HG03097 (cell line): Measurements from ENCODE around the gene CEBPG.

ENCODE experiments used
- ATAC-seq: cut with Tn5 transposase; IDR thresholded peaks from one replicate; pipeline ENCODE4 v1.9.1; 2021; ENCODE audit not compliant: unreplicated experiment, low FRiP score

The CEBPG gene

DNA sequence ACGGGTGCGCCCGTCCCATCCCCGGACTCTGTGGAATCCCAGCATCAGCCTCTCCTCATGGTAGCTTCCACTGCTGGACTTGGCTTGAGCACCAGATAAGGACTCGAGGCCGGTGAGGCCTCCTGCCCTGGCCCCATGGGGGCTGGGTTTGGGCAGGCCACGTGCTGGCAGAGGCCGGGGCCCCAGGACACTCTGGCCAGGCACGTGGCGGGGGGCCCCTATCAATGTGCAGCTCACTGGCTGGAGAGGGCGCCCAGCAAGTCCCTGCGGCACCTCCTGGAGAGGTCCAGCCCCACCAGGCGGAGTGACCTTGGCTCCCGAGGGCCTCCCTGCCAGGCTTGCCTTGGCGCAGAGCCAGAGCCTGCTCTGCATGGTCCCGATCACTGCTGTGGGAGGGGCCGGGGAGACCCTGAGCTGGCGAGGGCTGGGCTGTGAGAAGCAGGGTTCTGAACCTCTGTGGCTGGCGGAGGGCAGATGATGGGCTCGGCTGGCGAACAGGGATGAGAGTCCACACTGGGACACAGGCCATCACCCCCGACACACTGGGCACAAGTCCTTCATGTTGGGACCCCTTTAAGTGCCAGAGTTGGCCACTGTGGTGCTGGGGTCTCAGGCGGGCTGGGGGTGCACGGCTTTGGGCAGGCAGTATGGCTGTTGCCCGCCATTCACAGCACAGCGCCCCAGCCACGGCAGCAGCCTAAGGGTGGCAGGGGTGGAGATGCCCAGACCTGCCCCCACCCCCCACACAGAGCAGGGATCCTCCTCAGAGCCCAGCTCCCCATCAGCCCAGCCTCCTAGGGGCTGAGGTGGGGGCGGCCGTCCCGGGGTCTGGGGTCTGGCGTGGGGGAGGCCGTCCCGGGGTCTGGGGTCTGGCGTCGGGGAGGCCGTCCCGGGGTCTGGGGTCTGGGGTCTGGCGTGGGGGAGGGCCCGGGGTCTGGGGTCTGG, 19.1 kb downstream of the CEBPG start:
- ATAC-seq, result no peak

DNA sequence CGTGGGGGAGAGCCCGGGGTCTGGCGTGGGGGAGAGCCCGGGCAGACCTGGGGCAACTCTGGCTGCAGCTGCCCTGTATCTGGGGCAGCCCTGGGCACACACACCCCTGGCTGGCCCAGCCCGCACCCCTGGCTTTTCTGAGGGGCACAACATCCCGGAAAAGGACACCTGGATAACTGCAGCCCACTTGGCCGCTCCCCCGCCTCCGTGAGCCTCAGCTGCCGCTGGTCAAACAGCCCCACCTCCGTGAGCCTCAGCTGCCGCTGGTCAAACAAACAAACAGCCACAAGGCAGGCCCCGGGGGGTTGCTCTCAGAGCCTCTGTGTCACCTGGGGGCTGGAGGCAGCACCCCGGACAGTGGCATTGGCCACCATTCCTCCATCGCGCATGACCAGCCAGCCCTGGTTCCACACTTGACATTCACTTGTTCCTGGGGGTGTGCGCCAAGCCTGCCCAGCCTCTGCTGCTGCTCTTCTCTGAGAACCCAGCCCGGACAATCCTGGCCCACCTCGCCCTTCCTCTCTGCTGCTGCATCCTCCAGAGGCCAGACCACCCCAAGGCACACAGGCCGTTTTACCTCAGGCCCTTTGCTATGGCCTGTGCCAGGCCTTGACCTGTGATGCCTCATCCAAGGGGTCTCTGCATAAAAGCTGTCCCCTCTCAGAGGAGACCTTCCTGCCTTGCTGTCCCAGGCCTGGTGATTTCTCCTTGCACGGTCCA, 19.9 kb downstream of the CEBPG start:
- ATAC-seq, result no peak

DNA sequence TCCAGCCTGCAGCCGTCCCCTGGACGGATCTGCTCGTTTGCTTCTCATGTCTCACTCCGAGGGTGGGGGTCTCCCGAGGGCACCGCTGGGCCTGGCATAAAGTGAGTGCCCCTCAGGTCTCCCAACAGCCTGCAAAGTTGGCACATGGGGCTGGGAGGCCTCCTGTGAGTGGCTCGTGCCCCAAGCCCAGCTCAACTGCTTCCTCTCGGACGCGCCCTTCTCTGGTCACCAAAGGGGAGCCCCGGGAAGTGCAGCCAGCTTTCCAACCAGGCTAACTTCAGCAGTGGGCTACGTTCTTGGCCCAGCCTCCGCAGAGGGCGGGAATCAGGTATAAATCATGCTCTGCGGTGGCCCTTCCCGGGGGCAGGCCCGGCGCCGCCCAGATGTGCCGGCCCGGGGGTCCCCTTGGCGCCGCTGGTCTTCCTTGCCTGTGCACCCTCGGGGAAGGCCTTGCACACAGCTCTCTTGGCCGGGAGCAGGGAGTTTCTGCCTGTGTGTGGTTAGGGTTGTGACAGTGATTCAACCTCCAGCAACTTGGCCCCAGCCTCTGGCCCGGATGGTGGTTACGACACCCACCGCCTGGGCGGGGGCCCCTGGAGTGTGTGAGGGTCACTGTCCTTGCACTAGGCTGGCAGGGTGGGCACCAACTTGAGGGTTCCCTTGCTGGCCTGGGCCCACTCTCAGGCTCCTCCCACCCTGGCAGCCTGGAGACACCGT, 20.7 kb downstream of the CEBPG start:
- no peak for ATAC-seq

DNA sequence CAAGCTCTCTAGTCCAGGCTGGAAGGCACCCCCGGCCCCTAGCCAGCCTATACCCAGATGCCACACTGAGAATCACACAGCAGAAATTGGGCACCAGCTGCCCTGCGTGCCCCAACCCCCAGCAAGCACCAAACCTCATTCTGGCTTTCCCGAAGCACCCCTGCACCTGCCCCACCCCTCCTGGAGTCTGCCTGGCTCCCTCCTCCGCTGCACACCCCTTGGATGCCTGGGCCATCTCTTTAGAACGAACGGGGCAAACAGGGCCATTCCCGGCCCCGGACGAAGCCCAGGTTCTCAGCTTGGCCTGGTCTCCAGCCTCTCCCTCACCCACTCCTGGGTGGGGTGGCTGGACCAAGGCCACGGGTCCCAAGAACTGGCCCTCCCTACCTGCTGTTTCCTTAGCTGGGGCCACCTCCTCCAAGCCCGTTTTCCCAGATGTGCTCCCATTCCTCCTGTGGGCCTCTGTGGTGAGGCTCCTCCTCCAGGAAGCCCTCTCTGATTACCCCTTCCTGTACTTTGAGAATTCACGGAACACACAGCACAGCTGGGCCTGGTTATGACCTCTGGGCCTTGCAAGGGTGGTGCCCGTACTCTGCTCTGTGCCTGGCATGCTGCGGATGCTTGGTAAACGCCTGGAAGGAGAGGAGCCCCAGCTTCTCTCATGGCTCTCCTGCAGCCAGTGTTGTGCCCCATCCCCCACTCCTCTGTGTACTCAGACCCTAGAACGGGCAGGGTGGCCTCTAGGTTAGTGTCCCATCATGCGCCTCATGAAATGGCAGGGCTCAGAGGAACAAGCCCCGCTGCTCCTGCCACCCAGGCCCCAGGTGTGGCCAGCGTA, 21.4 kb downstream of the CEBPG start:
- no peak for ATAC-seq

DNA sequence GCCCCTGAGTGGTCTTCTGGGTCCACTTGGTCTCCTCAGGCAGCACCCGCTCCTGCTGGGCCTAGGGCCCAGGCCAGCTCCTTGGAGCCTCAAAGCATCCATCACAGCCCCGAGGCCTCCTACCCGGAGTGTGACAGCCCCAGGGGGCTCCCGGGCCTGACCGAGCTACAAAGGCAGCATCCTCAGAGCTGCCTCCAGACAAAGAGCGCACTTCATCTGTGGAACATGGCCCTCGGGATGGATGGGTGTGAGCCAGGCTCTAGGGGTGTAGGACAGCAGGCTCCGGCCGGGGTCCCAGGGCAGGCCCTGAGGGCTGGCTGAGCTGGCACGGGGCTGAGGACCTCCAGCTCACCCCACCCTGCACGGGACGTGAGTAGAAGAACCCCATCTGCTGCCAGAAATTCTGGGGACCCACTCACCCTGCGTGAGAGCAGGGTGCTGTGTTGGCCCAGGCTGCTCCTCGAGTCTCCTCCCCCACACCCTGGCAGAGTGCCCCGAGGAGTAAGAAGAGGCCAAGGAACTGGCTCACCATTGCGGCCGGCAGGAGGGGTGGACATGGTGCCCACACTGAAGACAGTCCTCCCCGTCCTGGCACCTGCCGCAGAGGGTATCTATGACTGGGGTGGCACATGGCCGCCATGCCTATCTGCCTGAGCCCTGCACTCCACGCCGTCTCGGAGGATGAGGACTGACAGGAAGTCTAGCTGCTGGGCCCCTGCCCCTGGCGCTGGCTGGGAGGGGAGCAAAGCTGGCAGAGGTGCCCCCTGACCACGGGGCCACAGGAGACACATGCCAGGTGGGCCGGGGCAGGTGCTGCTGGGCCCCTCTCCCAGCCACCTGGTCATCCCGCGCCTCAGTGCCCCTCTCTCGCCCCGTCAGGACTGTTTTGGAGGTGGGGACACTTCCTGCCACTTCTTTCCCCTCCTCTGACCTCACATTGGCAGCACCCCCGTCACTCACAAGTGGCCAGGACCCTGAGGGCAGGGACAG, 22.3 kb downstream of the CEBPG start:
- no peak for ATAC-seq

DNA sequence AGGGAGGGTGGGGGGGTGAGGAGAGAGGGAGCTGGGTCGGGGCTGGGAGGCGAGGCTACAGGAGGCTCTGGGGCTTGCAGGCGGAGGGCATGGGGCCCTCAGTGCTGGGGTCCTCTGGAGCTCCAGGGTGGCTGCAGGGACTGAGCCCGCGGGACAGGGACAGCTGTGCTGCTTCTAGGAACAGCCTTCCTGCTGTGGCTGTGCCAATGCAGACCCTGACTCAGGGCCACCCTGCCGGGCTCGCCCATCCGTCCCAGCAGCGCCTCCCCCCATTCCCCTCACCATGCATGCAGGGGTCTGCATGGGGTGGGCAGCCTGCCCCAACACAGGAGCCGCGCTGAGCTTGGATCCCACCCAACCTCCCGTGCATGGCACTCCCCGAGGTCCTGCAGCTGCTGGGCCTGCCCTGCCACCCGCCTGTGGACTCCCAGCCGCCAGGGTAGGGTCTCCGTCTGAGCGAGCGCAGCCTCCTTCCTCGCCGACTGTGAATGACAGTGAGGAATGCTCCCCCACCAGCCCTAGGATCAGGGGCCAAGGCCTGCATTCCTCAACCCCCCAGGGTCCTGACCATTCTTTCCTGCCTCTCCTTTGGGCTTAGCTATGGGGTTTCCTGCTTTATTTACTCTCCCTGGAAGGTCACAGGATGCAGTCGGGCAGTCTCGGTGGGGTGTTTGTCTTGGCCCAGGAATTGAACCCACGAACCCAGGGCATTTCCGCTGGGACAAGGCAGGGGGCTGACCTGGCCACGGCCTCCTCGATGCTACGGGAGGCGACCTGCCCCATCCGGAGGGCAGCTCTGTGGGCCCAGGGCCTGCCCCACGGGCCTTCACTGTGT, 23.4 kb downstream of the CEBPG start:
- no peak for ATAC-seq

DNA sequence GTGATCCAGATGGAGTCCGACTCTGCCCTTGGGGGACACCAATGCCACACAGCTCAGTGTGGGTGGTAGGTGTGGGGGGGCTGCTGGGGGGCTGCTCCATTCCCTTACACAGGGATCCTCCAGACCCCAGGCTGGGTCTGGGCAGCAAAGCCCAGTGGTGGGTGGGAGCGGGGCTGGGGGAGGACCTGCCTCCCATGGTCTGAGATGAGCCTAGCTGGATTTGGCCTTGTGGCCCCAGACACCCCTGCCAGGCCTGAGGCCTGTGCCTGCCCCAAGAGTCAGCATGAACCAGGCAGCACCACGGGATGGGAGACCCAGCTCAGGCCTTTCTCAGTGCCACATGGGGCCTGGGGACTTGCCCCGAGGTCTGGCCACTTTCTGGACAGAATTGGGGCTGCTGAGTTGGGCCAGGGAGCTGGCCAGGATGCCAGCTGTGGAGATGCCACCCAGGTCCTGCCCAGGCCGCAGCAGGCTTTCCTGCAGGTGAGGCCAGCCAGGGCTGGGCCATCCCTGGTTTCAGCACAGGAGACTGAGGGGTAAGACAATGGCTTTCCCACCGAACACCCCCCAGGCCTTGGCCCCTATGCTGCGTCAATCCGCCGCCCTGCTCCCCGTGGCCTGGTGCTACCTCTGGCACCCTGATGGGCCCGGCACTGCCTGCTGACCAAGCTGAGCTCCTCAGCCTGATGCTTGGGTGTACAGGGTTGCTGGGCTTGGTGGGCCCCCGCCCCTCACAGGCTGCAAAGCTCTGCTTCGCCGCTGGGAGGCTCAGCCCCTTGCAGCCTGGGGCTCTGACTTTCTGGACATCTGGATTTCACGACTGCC, 24.2 kb downstream of the CEBPG start:
- no peak for ATAC-seq

DNA sequence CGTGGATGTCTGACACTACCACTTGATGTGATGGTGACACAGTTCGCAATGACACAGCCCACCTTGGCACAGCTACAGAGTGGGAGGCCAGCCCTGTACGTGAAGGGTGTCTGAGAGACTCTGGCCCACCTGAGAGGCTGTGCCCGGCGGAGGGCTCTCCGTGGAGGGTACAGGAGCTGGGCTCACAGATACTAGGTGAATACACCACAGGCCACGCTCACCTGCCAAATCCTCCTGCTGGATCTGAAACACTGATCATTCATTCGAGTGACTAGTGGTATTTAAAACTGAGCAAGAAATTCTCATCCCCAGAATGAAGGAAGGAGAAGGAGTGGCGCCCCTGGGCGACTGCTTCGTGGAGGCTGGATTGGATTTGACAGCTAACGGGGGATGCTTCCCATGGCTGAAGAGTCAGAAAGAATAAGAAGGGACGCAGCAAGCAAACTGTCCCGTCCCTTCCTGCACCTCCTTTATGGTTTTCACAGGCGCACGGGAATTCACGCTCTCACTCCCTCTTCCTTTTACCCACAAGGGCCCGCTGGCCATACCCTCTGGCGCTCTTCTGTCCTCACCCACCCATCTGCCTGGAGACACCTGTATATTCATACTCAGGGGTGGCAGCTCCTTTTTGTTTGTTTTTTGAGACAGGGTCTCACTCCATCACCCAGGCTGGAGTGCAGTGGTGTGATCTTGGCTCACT, 25.0 kb downstream of the CEBPG start:
- no peak for ATAC-seq

DNA sequence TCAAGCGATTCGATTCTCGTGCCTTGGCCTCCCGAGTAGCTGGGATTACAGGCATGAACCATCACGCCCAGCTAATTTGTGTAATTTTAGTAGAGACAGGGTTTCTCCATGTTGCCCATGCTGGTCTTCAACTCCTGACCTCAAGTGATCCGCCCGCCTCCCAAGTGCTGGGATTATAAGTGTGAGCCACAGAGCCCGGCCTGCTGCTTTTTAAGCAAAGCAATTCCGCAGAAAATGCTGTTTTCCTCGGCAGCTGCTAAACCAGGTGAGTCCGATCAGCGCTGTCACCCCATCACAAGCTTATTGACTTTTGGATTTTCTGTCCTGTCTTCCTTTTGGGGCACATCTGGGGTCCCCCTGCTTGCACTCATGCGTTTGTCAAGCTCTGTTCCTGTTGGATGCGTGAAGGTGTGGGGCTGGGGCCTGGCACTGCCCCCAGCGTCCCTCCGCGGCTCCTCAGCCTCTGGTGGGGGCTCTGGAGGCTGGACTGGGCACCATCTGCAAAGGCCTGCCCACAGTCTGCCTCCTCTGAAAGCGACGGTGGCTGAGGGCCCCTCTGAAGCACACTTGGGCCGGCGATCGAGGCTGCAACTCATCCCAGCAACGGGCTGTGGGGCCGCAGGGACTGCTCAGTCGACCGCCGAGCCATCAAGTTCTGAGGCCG, 25.7 kb downstream of the CEBPG start:
- ATAC-seq, result no peak

DNA sequence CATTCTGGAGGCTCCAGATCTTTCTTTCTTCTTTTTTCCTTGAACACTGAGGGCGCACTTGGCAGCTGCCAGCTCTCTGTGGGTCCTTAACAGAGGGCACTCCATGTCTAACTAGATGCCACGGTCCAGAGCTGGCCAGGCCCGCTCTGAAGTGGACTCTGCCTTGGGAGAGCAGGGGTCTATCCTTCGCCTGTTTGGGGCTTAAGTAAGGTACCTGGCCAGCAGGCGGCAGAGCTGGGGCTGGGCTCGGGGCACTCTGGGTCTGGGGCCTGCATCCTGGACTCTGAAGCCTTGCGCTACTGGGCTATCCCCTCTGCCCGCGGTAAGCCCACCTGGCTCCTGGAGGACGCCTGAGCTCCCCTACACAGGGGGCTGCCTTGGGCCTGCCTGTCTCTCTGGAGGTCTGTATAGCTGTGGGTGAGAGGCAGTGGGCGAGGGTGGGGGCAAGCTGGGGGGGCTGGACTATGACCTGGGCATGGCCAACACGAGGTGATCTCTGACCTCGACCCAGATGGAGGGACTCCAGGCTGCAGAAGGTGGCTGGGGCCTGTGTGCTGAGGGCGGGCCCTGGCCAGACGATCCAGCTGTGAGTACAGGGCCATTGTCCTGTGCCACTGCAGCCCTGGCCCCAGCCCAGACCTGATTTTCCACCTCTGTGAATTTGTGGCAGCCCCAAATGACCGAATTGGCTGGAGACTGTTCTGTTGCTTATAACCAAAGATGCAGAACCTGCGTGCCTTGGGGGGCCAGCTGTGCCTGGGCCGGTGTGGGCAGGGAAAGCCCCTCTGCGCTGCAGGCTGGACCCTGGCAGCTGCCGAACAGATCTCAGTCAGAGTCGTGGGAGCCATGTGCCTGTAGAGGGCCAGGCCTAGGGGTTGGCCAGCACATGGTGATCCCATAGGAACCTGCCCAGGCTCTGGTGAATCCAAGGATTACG, 26.5 kb downstream of the CEBPG start:
- no peak for ATAC-seq

DNA sequence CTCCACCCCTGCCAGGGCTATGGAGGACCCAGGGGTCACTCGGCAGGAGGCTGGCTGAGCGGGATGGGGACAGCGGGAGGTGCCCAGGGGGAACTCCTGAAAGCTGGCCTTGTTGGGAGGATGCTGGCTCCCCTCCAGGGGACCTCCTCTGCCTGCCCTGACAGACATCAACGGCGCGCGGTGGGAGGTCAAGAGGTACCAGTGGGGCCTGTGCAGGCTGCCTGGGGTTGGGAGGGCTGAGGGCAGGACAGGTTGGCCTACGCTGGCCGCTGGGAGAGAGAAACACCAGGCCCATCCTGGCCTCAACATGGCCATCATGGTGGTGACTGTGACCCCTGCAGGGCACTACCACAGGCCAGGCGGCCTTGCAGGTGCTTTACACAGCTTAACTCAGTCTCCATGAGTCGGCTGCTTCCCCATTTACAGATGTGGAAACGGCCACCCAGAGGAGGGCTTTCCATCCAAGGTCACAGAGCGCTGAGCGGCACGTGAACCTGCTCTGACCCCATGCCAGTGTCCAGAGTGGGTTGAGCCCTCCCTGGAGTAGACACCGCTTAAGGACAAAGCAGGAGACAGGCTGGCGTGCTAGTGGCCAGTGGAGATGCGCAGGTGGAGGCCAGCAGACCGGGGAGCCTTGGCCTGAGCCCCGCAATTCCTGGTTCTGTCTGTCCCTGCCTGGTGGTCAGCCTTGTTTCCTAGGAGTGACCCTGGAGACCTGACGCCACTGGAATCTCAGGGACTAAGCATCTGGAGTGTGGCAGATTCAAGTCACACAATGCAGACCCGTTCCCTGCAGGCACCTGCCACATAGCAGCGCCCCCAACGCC, 27.6 kb downstream of the CEBPG start:
- ATAC-seq, result no peak

DNA sequence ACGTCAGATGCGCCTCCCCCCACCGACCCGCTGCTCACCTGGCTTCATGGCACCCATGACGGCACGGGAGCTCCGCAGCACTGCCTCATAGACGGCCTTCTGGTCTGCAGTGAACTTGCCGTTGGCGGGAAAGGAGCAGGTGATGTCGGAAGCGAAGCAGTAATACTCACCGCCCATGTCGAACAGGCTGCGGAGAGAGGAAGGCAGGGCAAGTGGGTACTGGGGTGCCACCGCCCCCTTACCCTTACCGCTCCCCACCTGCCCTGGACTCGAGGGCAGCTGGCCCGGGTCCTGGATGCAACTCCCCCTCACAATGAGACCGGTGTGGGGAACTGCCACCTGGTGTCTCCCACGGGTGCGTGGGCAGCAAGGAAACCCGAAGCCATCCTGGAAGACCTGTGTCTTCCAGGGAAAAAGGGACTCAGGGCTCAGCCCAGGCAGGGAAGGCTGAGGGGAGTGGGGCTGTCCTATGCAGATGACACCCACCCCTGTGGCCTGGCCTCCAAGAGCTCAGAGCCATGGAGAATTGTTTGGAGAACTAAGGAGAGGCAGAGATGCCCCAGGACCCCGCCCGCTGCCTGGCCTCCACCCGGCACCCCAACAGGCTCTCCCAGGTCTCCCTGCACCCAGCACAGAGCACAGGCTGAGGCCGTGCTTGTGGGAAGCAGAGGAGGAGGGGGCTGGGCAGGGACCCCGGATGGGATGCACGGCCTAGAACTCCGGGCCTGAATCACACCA, 28.3 kb downstream of the CEBPG start:
- ATAC-seq, result no peak

DNA sequence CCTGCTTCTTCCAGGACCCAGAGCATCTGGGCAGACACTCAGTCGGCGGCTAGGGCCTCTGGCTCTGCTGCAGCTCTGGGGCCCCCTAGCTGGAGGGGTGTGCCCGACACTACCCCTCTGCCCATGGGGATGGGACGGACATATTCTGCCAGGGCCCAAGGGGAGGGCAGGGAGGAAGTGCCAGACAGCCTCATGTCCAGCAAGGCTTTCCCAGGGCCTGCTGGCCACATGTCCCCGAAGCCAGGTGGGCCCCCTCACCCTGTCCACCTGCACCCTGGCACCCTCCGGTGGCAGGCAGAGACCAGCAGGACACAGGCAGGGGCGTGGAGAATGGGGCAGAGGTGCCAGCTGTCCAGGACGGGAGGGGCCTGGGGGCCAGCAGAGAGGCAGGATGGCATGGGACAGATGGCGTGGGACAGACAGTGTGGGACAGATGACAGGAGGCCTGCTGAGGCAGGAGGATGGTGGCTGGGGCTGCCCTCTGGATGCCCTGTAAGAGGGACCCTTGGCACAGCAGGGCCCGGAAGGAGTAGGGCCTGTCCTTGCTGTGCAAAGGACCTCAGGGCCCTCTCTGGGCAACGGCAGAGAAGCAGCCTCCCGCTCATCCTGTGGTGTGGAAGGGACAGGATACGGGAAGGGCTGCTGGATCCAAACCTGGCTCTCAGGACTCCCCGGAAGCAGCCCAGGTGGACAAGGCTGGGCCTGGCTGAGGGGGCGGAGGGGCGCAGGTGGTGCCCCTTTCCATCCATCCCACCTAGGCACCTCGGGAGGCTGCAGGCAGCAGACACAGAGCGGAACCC, 29.1 kb downstream of the CEBPG start:
- ATAC-seq, result no peak
